Measurements from ENCODE around the gene FILIP1L. TPM values are rescaled to one million over a fixed set of nuclear protein-coding genes. Genes with fewer than 3 reads are reported as not detected.

FILIP1L gene
- total RNA-seq, 1 donor from 2014 or later = 33.4 TPM

DNA sequence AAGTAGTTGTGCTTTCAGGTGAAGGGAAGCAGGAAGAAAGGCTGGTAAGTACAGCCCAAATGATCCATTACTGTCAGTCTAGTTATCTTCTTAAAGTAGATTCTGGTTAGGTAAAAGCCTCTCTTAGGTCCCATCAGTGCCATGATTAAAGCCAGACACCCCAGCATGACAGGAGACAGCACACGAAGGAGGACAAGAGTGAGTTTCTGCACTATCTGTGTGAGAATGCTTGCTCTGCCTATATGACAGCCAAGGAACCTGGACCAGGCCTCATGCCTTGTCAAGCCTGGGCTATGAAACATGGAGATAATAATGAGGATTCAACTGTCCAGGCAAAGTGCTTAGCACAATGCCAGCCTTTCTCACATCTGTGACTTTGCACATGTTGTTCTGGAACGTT, 13.5 kb upstream of the FILIP1L start:
- H3K4me3 ChIP-seq (ENCODE audit: low read depth, low read length) = no peak overlapping the region
- TF ChIP-seq CTCF (conservative IDR thresholded peaks at IDR 0.05; ENCODE audit: low read depth, low read length) = no peak
- DNase-seq (ENCODE audit: low read depth) = no peak

GRCh38 chr3:100125161-100125938, 11.0 kb upstream of the FILIP1L start:
- TF ChIP-seq CTCF (conservative IDR thresholded peaks at IDR 0.05; ENCODE audit: low read depth, low read length) = no peak
- no peak for DNase-seq (ENCODE audit: low read depth)
- H3K4me3 ChIP-seq (ENCODE audit: low read depth, low read length) = no peak overlapping the region

GRCh38 chr3:100124201-100124761, 10.0 kb upstream of the FILIP1L start:
- no peak overlapping the region for H3K4me3 ChIP-seq (ENCODE audit: low read depth, low read length)
- no peak for DNase-seq (ENCODE audit: low read depth)
- no peak for TF ChIP-seq CTCF (conservative IDR thresholded peaks at IDR 0.05; ENCODE audit: low read depth, low read length)

- TF ChIP-seq CTCF (conservative IDR thresholded peaks at IDR 0.05; ENCODE audit: low read depth, low read length) = no peak
- H3K4me3 ChIP-seq (ENCODE audit: low read depth, low read length) = no peak overlapping the region
These were observed 8.8 kb upstream of the FILIP1L start for GRCh38 chr3:100123112-100123511.

DNA sequence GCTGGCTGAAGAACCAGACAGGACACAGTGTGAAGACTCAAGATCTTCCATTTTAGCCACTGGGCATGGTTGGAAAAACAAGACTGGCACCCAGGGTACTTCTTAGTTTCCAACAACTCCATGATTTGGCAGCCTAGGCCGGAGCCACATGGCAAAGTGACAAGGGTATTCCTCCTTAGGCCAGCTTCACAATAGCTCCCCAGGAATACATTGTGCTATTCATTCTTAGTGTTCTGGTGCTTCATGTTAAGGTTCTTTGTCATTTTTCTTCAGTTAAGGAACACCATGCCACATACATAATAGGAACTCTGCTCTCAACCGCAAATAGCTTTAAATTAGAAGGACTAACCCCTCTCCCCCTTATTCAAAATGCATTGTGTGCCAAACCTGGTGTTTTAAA, 8.0 kb upstream of the FILIP1L start:
- no peak for TF ChIP-seq CTCF (conservative IDR thresholded peaks at IDR 0.05; ENCODE audit: low read depth, low read length)
- H3K4me3 ChIP-seq (ENCODE audit: low read depth, low read length) = no peak overlapping the region
- DNase-seq (ENCODE audit: low read depth) = no peak

More at GRCh38 chr3:100123112-100123511, 8.8 kb upstream of the FILIP1L start:
- no peak for DNase-seq (ENCODE audit: low read depth)

GRCh38 chr3:100120693-100121092, 6.4 kb upstream of the FILIP1L start:
- H3K4me3 ChIP-seq (ENCODE audit: low read depth, low read length) = no peak overlapping the region
- no peak for DNase-seq (ENCODE audit: low read depth)
- TF ChIP-seq CTCF (conservative IDR thresholded peaks at IDR 0.05; ENCODE audit: low read depth, low read length) = no peak

GRCh38 chr3:100120012-100120411, 5.7 kb upstream of the FILIP1L start:
- H3K4me3 ChIP-seq (ENCODE audit: low read depth, low read length) = no peak overlapping the region
- TF ChIP-seq CTCF (conservative IDR thresholded peaks at IDR 0.05; ENCODE audit: low read depth, low read length) = no peak
- DNase-seq (ENCODE audit: low read depth) = no peak
